DOHH2 (cell line): Measurements from ENCODE around the gene SNF8.

Experiments
- EZH2phosphoT487 ChIP-seq: fragments of 200-600 bp; sonication (generic); IDR thresholded peaks from 2 replicates; pipeline ENCODE4 v1.6.1; 2017; ENCODE audit warnings: borderline replicate concordance, mild to moderate bottlenecking, antibody characterized with exemption, low read length, moderate library complexity, mixed read lengths
- TF ChIP-seq, protein P1 (sequence below): fragments of 200-600 bp; sonication (generic); IDR thresholded peaks from one replicate; pipeline ENCODE4 v1.5.1; 2014; ENCODE audit warnings: antibody characterized with exemption, mild to moderate bottlenecking, low read depth, low read length; ENCODE audit not compliant: poor library complexity, severe bottlenecking

DNA sequence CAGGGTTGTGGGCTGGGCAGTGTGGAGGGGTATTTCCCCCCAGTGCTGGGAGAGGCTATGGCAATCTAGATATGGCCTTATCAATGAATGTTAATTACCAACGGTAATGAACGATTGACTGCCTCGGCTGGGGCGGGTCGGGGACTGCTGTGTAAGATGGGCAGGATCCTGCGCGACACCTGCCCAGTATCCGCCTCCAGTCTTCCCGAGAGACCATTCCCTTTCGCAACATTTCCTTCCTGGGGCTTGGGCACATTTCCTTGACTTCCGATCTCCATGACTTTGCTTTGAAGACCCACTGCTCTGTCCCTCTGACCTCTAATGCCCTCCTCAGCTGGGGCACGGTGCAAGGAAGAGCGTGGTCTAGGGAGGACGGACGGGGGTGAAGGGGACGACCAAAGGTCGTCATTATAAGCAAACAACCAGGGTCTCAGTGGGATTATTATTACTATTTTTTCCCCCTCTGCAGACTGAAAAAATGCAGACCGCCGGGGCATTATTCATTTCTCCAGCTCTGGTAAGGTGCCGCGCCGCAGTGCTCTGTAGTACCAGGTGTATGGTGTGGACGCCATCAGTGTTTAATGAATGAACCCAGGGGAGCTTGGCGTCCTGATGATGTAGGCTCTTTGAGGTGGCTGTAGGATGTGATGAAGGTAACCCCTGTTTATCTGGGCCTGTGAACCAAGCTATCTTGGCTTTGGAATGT, 51.5 kb downstream of the SNF8 start:
- TF ChIP-seq, protein P1, sequence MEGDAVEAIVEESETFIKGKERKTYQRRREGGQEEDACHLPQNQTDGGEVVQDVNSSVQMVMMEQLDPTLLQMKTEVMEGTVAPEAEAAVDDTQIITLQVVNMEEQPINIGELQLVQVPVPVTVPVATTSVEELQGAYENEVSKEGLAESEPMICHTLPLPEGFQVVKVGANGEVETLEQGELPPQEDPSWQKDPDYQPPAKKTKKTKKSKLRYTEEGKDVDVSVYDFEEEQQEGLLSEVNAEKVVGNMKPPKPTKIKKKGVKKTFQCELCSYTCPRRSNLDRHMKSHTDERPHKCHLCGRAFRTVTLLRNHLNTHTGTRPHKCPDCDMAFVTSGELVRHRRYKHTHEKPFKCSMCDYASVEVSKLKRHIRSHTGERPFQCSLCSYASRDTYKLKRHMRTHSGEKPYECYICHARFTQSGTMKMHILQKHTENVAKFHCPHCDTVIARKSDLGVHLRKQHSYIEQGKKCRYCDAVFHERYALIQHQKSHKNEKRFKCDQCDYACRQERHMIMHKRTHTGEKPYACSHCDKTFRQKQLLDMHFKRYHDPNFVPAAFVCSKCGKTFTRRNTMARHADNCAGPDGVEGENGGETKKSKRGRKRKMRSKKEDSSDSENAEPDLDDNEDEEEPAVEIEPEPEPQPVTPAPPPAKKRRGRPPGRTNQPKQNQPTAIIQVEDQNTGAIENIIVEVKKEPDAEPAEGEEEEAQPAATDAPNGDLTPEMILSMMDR = no peak
- no peak for TF ChIP-seq EZH2phosphoT487
